Progenitor cell of endocrine pancreas (in vitro differentiated cells): ENCODE measurements around the gene CIB2. TPM values are rescaled to one million over a fixed set of nuclear protein-coding genes. Genes with fewer than 3 reads are reported as not detected.

Experiments
- DNase-seq: peaks from one replicate; pipeline ENCODE4 v3.0.0; 2021; ENCODE audit warnings: low spot score; ENCODE audit not compliant: unreplicated experiment
- H3K27ac Mint-ChIP-seq: 2 replicates; pipeline ENCODE4 v1.8.0; 2021; ENCODE audit warnings: mild to moderate bottlenecking, moderate library complexity, mixed read lengths
- H3K27me3 Mint-ChIP-seq: 2 replicates; pipeline ENCODE4 v1.8.0; 2021; ENCODE audit warnings: mixed read lengths
- H3K36me3 Mint-ChIP-seq: 2 replicates; pipeline ENCODE4 v1.8.0; 2022; ENCODE audit warnings: mixed read lengths; ENCODE audit not compliant: insufficient read depth
- H3K4me1 Mint-ChIP-seq: 2 replicates; pipeline ENCODE4 v1.8.0; 2021; ENCODE audit warnings: low read depth, mixed read lengths
- H3K4me3 Mint-ChIP-seq: 2 replicates; pipeline ENCODE4 v1.8.0; 2021; ENCODE audit warnings: low read depth, mild to moderate bottlenecking, moderate library complexity, mixed read lengths
- H3K9me3 Mint-ChIP-seq: 2 replicates; pipeline ENCODE4 v1.8.0; 2021; ENCODE audit warnings: low read depth, mixed read lengths
- long read RNA-seq: library from polyadenylated mRNA; unstranded; transcript quantifications from one replicate; pipeline ENCODE4 v2.0.0, GENCODE V29; 2020
- total RNA-seq: library from RNA; stranded (reverse); gene quantifications from 2 replicates; pipeline ENCODE4 v1.2.1, GENCODE V29; 2021
- TF ChIP-seq, protein P1 (sequence below): fragments of 200-600 bp; sonication (generic); IDR thresholded peaks from one replicate; pipeline ENCODE4 v1.5.0; 2021; ENCODE audit warnings: antibody characterized with exemption, mild to moderate bottlenecking; ENCODE audit not compliant: unreplicated experiment

CIB2 gene
- 41.6 and 44.9 TPM in 2 replicates for total RNA-seq
- long read RNA-seq, partial matches to known transcripts: 0 of 1 reads
- long read RNA-seq, other reads (novel, unspliced or antisense): 1 of 1 reads

DNA sequence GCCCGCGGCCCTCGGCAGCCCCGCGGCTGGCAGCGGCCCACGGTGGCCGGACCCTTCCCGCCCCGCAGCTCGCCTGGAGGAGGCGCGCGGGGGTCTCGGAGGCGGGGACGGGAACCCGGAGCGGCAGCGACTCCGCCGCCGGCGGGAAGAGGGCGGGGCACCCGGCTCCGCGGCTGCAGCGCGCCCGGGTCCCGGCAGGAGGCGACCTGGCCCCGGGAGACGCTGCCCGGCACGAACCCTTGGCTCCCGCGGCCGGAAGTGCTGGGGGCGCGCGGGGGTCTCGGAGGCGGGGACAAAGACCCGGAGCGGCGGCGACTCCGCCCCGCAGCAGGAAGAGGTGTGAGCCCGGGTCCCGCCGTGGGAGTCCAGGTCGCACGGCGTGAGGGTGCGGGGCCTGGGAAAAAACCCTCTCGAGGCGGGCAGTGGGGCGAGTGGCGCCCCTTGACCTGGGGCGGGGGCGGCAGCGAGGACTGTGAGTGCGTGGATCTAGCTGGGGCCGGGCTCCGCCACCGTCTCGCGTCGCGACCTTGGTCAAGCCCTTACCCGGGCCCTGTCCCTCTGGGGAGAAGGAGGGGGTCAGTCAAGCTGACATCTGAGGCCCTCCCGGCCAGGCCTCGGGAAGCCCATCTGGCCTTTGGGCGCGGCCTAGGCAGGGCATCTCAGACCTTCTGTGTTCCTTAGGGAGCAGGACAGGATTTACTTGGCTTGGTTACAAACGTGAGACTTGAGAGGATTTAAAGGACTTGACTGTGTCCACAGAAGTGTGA is at the start of gene CIB2:
CIB2 (minus strand) TSS at position 151 of the 767 bp plus-strand sequence. CDS start 230 bp downstream, outside the sequence.
- peaks cover 2% of the 10 kb centered on the region for H3K36me3 Mint-ChIP-seq
- peaks cover 30% of the 10 kb centered on the region for H3K4me1 Mint-ChIP-seq
- DNase-seq: peak; percentile 89
- H3K27ac Mint-ChIP-seq: peak within 1 kb of the TSS; percentile 93
- H3K27me3 Mint-ChIP-seq: no peaks in the 10 kb centered on the region
- TF ChIP-seq, protein P1, sequence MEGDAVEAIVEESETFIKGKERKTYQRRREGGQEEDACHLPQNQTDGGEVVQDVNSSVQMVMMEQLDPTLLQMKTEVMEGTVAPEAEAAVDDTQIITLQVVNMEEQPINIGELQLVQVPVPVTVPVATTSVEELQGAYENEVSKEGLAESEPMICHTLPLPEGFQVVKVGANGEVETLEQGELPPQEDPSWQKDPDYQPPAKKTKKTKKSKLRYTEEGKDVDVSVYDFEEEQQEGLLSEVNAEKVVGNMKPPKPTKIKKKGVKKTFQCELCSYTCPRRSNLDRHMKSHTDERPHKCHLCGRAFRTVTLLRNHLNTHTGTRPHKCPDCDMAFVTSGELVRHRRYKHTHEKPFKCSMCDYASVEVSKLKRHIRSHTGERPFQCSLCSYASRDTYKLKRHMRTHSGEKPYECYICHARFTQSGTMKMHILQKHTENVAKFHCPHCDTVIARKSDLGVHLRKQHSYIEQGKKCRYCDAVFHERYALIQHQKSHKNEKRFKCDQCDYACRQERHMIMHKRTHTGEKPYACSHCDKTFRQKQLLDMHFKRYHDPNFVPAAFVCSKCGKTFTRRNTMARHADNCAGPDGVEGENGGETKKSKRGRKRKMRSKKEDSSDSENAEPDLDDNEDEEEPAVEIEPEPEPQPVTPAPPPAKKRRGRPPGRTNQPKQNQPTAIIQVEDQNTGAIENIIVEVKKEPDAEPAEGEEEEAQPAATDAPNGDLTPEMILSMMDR: peak; percentile 69
- no peaks in the 10 kb centered on the region for H3K9me3 Mint-ChIP-seq
- H3K4me3 Mint-ChIP-seq: peak within 1 kb of the TSS; percentile 87

DNA sequence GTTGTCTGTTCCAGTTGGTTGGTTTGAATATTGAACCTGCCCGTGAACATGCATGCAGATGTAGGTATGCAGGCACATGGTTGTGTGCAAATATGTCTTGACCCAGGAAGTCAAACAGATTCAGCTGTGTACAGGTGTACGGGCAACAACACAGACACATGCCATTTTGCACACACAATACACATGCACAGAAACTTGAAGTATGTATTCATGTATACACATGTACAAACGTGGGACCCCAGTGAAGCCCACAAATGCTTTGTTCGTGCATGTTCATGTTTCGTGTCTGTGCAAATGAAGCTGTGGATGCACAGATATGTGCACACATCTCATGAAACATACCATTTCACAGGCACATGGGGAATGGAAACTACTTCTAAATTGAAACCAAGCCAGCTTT is 48.7 kb upstream of the CIB2 start:
- TF ChIP-seq, protein P1: no peak
- Mint-ChIP-seq H3K36me3 (no peaks in the 10 kb centered on the region), H3K27ac (no peak overlapping the region), H3K27me3 (no peaks in the 10 kb centered on the region), H3K4me1 (no peaks in the 10 kb centered on the region), H3K9me3 (no peaks in the 10 kb centered on the region), H3K4me3 (no peak overlapping the region)
- DNase-seq: no peak

GRCh38 chr15:78179286-78179840 is 48.1 kb upstream of the CIB2 start:
- H3K4me3 Mint-ChIP-seq: no peak overlapping the region
- H3K27me3 Mint-ChIP-seq: no peaks in the 10 kb centered on the region
- H3K36me3 Mint-ChIP-seq: no peaks in the 10 kb centered on the region
- no peak for DNase-seq
- no peaks in the 10 kb centered on the region for H3K9me3 Mint-ChIP-seq
- H3K4me1 Mint-ChIP-seq: no peaks in the 10 kb centered on the region
- H3K27ac Mint-ChIP-seq: no peak overlapping the region
- TF ChIP-seq, protein P1: no peak

- Mint-ChIP-seq H3K36me3 (no peaks in the 10 kb centered on the region), H3K4me1 (no peaks in the 10 kb centered on the region), H3K4me3 (no peak overlapping the region), H3K9me3 (no peaks in the 10 kb centered on the region), H3K27ac (no peak overlapping the region), H3K27me3 (no peaks in the 10 kb centered on the region)
- no peak for DNase-seq
- TF ChIP-seq, protein P1: no peak
These were observed 46.8 kb upstream of the CIB2 start for GRCh38 chr15:78178064-78178463.

GRCh38 chr15:78177447-78177873 is 46.2 kb upstream of the CIB2 start:
- TF ChIP-seq, protein P1: peak; percentile 75
- Mint-ChIP-seq H3K27me3 (no peaks in the 10 kb centered on the region), H3K4me1 (no peaks in the 10 kb centered on the region), H3K4me3 (no peak overlapping the region), H3K27ac (no peak overlapping the region), H3K9me3 (no peaks in the 10 kb centered on the region), H3K36me3 (peaks cover 2% of the 10 kb centered on the region)
- DNase-seq: peak; percentile 51
